ENCODE data around the gene CDC42SE2.
"Not testable (repeated sequence)": the region's sequence is repeated elsewhere in the genome, so short reads cannot be mapped to it uniquely, and the experiment has no call there.

Gene CDC42SE2

DNA sequence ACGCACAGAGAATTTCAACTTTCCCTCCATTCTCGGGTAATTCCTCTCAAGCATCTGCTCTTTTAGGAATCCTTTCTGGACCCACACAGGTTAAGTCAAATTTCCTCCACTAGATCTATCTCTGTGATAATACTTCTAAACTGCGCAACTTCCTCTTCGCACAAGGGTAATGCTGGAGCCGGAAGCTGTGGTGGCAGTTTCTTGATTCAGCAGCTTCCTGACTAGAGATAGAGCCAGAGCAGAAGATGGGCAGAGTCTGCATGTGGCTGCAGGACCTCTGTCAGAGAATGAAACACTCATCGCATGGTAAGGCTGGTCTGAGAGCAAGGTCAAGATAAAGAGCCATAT, 11.1 kb upstream of the CDC42SE2 start:
- DNase-seq, result peak; percentile 81

DNA sequence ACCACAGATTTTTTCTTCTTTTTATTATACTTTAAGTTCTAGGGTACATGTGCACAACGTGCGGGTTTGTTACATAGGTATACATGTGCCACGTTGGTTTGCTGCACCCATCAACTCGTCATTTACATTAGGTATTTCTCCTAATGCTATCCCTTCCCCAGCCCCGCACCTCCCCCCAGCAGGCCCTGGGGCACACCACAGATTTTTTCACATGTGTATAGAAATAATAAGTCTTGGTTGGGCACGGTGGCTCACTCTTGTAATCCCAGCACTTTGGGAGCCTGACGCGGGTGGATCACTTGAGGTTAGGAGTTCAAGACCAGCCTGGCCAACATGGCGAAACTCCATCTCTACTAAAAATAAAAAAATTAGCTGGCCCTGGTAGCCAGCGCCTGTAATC, 9.8 kb upstream of the CDC42SE2 start:
- DNase-seq, result not testable (repeated sequence)

GRCh38 chr5:131254741-131255140, 9.1 kb upstream of the CDC42SE2 start:
- no peak for DNase-seq

- no peak for DNase-seq
These were observed 7.4 kb upstream of the CDC42SE2 start for GRCh38 chr5:131256507-131256823.

GRCh38 chr5:131258733-131259132, 5.1 kb upstream of the CDC42SE2 start:
- DNase-seq, result no peak

DNA sequence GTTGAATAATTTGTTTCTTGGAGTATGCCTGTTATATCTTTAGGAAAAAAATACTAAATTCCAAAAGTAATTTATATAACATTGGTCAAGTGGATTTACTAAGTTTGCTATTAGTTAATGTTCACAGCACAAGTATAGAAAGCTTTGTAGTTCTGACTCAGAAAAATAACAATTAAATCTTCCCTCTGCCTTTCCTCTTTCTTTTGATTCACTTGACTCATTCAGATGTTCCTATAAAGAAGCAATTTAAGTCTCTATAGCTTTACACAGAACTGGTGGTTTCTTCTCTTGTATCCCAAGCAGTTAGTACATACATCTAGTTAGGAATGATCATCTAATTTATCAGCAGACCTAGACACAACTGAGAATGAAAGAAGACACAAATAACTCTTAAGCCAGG, 4.5 kb upstream of the CDC42SE2 start:
- DNase-seq, result no peak

DNA sequence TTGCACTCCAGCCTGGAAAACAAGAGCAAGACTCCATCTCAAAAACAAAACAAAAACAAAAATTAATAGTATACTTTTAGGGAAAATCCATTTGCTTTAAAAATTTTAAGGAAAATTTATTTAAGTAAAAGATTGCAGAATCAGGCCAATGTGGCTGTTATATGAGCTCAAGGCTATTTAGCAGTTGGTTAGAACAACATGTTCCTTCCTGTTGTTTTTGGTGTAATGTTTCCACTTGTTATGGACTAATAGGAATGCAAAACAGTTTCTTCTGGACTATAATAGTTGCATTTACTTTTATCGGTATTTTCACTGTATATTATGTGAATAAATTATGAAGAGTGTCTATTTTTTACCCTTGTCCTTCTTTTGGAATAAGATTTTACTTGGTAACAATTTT, 3.0 kb upstream of the CDC42SE2 start:
- DNase-seq, result no peak

- no peak for DNase-seq
These were observed 2.4 kb upstream of the CDC42SE2 start for GRCh38 chr5:131261483-131261882.

DNA sequence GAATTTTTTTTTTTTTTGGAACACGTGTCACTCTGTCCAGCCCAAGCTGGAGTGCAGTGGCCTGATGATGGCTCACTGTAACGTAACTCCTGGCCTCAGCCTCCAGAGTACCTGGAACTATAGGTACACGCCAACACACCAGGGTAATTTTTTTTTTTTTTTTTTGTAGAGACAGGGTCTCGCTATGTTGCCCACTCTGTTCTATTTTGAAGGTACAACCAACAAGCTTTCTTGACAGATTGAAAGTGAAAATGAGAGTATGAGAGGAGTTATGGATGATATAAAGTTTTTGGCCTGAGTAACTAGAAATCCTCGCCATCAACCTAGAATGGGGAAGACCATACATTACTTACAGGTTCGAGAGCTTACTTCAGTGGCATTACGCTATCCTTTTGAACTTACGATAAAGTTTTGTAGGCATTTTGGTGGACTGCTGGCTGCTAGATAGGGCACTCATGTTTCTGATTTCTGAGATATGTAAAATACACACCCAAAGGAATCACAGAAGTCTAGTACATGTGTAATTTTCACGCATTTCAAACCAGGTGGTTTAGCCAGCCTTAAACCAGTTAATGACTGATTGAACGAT, 806 bp upstream of the CDC42SE2 start:
- DNase-seq, result no peak

- DNase-seq, result peak; percentile 54
These were observed 722 bp downstream of the CDC42SE2 start for GRCh38 chr5:131264451-131265099.

- DNase-seq, result no peak
These were observed 1.5 kb downstream of the CDC42SE2 start for GRCh38 chr5:131265311-131265803.

DNA sequence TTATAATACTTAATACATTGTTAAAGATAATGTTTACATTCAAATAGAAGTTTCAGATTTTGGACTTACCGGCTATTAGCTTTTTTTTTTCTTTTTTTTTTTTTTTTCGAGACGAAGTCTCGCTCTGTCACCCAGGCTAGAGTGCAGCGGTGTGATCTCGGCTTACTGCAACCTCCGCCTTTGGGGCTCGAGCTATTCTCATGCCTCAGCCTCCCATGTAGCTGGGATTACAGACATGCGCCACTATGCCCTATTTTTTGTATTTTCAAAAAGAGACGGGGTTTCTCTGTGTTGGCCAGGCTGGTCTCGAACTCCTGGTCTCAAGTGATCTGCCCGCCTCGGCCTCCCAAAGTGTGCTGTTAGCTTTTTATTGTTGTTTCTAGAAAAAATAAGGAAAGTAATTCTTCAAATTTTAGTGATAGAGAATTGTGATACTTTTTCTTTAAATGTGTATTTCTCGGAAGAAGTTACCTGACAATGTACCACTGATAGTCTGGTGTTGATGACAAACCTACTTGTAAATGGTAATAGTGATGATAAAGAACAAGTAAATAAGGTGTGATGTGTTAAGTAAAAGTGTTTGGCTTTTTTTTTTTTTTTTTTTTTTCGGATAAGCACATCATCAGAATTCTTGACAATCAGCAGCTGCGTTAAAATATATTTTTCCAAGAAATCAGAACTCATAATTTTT, 2.7 kb downstream of the CDC42SE2 start:
- peak; percentile 50 for DNase-seq

DNA sequence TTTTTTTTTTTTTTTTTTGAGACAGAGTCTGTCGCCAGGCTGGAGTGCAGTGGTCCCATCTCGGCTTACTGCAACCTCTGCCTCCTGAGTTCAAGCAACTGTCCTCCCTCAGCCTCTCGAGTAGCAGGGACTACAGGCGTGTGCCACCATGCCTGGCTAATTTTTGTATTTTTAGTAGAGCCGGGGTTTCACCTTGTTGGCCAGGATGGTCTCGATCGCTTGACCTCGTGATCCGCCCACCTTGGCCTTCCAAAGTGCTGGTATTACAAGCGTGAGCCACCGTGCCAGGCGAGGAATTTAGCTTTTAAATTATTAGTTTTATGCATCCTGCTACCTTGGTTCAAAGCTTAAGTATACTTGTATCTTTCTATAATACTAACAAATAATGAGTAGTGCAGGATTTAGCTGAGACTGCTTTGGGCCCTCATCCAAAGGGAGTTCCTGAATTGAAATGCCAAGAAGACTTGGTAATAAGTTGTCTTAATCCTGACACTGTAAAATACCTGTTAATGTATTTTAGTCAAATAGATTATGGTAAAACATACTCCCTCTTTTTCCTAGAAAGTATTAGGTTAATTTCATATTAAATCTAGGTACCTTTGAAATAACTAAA, 5.0 kb downstream of the CDC42SE2 start:
- no peak for DNase-seq

DNA sequence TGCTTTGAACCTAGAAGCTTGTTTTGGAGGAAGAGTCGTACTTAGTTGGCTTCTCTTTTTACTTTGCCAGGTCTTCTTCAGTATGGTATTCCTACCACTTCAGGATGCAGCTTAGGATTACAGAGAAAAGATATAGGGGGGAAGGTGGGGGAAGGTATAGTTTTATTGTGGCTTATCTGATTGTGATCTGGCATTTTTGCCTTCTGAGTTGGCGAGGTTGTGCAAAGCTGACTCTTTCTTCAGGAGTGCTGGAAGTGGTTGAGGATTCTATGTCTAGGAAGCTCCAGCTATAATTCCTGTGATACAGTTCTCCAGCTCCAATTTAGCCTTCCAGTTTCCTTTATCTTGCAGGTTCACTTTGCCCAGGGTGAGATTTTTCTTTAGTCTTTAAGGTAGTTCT, 7.0 kb downstream of the CDC42SE2 start:
- DNase-seq, result no peak

- DNase-seq, result not testable (repeated sequence)
These were observed 8.0 kb downstream of the CDC42SE2 start for GRCh38 chr5:131271888-131272287.

DNA sequence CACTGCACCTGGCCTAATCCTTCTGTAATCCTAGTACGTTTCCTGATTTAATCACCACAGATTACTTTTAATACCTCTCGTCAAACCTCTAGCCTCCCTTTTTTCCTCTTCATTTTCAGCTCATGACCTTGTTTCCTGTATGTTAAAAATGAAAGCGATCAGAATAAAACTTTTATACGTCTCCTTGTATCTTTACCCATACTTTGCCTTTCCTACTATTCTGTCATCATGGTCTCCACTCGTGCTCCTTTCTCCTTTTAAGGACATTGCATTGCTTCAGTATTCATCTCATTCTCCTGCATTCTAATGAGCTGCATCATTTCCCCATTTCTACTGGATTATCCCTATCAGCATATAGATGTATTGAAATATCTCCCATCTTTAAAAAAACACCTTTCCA, 8.5 kb downstream of the CDC42SE2 start:
- DNase-seq, result no peak

DNA sequence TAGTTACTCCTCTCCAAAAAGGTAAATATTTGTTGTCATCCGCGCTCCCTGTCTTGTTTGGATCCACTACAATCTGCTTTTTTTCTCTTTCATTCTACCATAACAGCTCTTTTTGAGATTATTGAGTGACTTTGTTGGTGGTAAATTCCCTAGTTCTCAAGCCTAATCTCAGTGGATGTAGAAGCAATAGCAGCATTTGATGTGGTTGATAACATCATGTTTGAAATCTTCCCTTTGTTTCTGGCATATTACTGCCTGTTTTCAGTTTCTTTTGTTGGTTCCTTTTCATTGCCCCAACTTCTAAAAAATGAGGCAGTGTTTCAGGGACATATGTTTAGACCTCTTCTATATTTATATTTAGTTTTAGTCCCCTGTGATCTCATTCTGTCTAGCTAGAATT, 8.9 kb downstream of the CDC42SE2 start:
- DNase-seq, result no peak

DNA sequence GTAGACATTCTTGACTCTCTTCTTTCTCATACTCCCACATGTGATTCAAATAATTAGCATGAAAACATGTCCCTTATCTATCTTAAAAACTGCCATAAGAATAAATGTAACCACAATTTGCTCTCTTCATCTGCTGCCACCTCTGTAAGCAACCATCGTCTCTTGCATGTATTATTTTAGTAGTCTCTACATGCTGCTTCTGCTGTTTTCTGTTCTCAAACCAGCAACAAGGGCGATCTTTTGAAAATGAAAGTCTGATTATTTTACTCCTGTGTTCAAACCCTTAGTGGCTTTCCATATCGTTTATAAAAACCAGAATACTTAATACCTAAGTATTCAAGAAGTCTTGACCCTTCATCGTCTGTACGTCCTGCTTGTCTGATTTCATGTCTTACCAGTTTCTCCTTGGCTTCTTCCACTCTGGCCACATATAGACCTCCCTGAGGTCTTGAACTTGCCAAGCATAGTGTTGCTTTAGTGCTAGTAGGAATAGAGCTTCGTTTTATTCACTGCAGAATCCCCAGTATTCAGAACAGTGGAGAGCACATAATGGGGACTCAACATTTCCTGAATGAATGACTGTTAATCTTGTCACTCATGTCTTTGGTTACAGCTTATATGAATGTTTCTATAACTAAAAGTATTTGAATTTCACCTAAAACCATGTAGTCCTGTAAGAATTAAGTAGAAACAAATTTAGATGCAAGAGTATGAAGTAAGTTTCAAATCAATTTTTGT, 10.6 kb downstream of the CDC42SE2 start:
- no peak for DNase-seq

DNA sequence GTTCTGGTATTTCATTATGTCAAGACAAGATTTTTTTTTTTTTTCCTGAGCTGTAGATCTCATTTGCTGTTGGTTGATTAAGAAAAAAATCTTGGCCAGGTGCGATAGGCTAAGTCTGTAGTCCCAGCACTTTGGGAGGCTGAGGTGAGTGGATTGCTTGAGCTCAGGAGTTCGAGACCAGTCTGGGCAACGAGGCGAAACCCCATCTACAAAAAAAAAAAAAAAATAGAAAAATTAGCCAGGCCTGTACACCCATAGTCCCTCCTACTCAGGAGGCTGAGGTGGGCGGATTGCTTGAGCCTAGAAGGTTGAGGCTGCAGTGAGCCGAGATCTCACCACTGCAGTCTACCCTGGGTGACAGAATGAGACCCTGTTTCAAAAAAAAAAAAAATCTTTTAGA, 12.2 kb downstream of the CDC42SE2 start:
- DNase-seq, result no peak

GRCh38 chr5:131277447-131277846, 13.6 kb downstream of the CDC42SE2 start:
- DNase-seq, result no peak

DNA sequence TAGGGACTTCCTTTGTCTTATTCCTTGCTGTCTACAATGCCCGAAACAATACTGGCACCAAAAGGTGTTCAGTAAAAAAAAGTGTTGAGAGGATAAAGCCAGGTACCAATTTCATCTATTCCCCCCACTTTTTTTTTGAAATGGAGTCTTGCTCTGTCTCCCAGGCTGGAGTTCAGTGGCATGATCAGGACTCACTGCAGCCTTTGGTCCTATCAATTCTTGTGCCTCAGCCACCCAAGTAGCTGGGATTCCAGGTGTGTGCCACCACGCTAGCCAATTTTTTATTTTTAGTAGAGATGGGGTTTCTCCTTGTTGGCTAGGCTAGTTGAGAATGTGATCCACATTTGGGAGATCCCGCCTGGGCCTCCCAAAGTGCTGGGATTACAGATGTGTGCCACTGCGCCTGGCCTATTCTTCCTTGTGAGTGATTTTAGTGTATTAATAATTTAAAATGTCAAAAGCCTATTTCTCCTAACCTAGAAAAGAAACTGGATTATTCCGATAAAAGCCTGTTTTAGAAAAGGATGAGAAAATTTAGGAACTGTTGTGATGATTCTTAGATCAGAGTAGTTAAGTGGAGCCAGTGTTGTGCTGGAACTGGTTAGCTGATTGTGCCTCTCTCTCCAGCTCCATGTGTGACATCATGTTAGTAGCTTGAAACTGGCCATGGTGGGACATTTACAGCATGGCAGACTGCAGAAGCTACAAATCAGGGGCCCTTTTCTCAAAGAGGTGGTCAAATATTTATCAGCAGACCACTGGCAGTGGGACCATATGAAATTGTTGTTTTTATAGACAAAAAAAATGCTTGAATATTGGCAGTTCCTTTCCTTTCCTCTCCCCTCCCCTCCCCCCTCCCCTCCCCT, 14.3 kb downstream of the CDC42SE2 start:
- no peak for DNase-seq

- not testable (repeated sequence) for DNase-seq
These were observed 14.9 kb downstream of the CDC42SE2 start for GRCh38 chr5:131278741-131279124.

All from stimulated activated CD4-positive, alpha-beta T cell treated with anti-CD3 and anti-CD28 coated beads, Interleukin-4, amount 100 ng/mL, for 24 hours (primary cell).